PC-9 (cell line): Measurements from ENCODE around the gene HPS1. TPM values are rescaled to one million over a fixed set of nuclear protein-coding genes. Genes with fewer than 3 reads are reported as not detected.

Source experiments
- BruUV-seq: library from RNA; stranded (reverse); fragments of 400-500 nt; replicated peaks from 2 replicates; lab custom pipeline; 2021; lab: Mats Ljungman, UMichigan
- CTCF ChIA-PET: fragments of 300-600 bp; sonication (Branson Sonifier 250); formaldehyde crosslinking; loops from one replicate; lab custom pipeline; 2022; ENCODE audit warnings: antibody characterized with exemption; lab: Charles Lee
- POLR2A ChIA-PET: fragments of 300-600 bp; sonication (Branson Sonifier 250); formaldehyde crosslinking; loops from one replicate; lab custom pipeline; 2022; ENCODE audit warnings: antibody characterized with exemption; ENCODE audit not compliant: unreplicated experiment; lab: Charles Lee
- DNase-seq, 2 experiments: peaks; one replicate each; pipeline versions ENCODE4 v3.0.0 to v3.0.0-alpha.2; 2015 to 2022; ENCODE audit warnings: mixed read lengths in 1 of 2
- H2AFZ ChIP-seq: fragments of 200-600 bp; sonication (generic); 2 replicates; pipeline ENCODE4 v1.8.1; 2017; ENCODE audit warnings: antibody characterized with exemption
- H3F3A ChIP-seq: fragments of 200-600 bp; sonication (generic); 2 replicates; pipeline ENCODE4 v1.8.1; 2017; ENCODE audit warnings: antibody characterized with exemption, mild to moderate bottlenecking, low read depth; ENCODE audit not compliant: insufficient read depth
- H3K27ac ChIP-seq: fragments of 200-600 bp; sonication (generic); 2 replicates; pipeline ENCODE4 v1.6.1; 2016; ENCODE audit warnings: mixed run types
- H3K27me3 ChIP-seq: fragments of 200-600 bp; sonication (generic); 2 replicates; pipeline ENCODE4 v1.6.1; 2016; ENCODE audit warnings: low read depth, mixed run types; ENCODE audit not compliant: insufficient read depth
- H3K36me3 ChIP-seq: fragments of 200-600 bp; sonication (generic); 2 replicates; pipeline ENCODE4 v1.6.1; 2016; ENCODE audit warnings: low read depth, mixed run types
- H3K4me1 ChIP-seq: fragments of 200-600 bp; sonication (generic); replicated peaks from 2 replicates; pipeline ENCODE4 v1.6.1; 2016; ENCODE audit warnings: mixed run types; ENCODE audit not compliant: insufficient read depth
- H3K4me2 ChIP-seq: fragments of 200-600 bp; sonication (generic); 2 replicates; pipeline ENCODE4 v1.6.1; 2017; ENCODE audit warnings: mixed run types
- H3K4me3 ChIP-seq: fragments of 200-600 bp; sonication (generic); 2 replicates; pipeline ENCODE4 v1.6.1; 2016; ENCODE audit warnings: mixed run types
- H3K79me2 ChIP-seq: fragments of 200-600 bp; sonication (generic); 2 replicates; pipeline ENCODE4 v1.6.1; 2017; ENCODE audit warnings: low read depth, mixed run types
- H3K9me2 ChIP-seq: fragments of 200-600 bp; sonication (generic); 2 replicates; pipeline ENCODE4 v1.8.1; 2017; ENCODE audit warnings: mild to moderate bottlenecking; ENCODE audit not compliant: insufficient read depth
- H3K9me3 ChIP-seq: fragments of 200-600 bp; sonication (generic); 2 replicates; pipeline ENCODE4 v1.8.1; 2016; ENCODE audit warnings: low read depth; ENCODE audit not compliant: insufficient read depth
- H4K20me1 ChIP-seq: fragments of 200-600 bp; sonication (generic); 2 replicates; pipeline ENCODE4 v1.8.1; 2017; ENCODE audit not compliant: insufficient read depth
- EZH2 ChIP-seq: fragments of 200-600 bp; sonication (generic); IDR thresholded peaks from 2 replicates; pipeline ENCODE4 v1.8.0; 2017; ENCODE audit warnings: antibody characterized with exemption, low read depth
- intact Hi-C: fragments of 100-400 bp; cut with micrococcal nuclease; formaldehyde crosslinking; loops from one replicate; pipeline ENCODE4 v1.10.0; 2022; ENCODE audit not compliant: unreplicated experiment
- total RNA-seq: library from RNA; stranded (reverse); gene quantifications from 2 replicates; pipeline ENCODE4 v1.2.3, GENCODE V29; 2021
- TF ChIP-seq, protein P1 (sequence below): fragments of 200-600 bp; sonication (generic); conservative IDR thresholded peaks from 2 replicates; pipeline ENCODE4 v1.6.1; 2017; ENCODE audit warnings: mixed run types, antibody characterized with exemption, mild to moderate bottlenecking, moderate library complexity

The HPS1 gene
- total RNA-seq, 1 experiment from 2014 or later: 43.2 TPM

DNA sequence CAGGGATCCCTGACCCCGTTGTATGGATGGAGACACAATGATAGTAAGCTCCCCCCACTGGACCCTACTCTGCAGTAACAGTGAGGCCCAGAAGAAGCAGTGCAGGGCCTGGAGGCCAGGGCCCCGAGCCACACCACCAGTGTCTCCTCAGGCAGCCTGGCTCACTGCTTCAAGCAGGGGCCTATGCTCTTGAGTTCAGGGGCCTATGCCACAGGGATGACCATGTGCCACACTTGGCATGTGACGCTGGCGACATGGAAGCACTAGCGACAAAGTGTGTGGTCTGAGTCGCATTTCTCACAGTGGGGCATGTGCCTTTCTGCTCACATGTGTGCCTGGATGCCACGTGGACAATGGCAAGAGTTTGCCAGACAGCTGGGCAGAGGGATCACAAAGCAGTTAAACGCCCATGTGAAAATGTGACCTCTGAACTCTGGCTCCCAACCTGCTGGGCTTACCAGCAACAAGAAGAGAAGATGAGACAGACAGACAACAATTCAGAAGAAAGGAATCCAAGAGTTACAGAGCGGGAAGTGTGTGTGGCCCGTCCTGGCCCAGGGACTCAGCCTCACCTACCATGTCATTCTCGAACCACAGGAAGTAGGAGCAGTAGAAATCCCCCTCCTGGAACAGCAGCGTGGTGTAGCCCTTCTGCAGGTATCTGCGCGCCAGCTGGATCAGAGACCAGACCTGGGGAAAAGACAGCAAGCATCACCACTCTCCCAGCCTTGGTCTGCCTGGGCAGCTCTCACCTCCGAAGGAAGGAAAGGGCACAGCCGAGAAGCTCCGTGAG lies 27.1 kb downstream of the HPS1 start:
- no peaks in the 10 kb centered on the region for H3K9me2 ChIP-seq
- intact Hi-C loops: loop anchor here (5.0 kb wide), 1 partner anchor 107 kb away; no protein-coding TSS in a partner anchor
- H3K9me3 ChIP-seq: no peaks in the 10 kb centered on the region
- no peak overlapping the region for H2AFZ ChIP-seq
- no peak overlapping the region for H3K4me3 ChIP-seq
- no peaks in the 10 kb centered on the region for H3F3A ChIP-seq
- H3K4me1 ChIP-seq: peaks cover 9% of the 10 kb centered on the region
- H3K4me2 ChIP-seq: no peak overlapping the region
- ChIA-PET POLR2A (no interaction called here), CTCF (no interaction called here)
- BruUV-seq: no TSS peak
- H4K20me1 ChIP-seq: no peaks in the 10 kb centered on the region
- no peaks in the 10 kb centered on the region for H3K27me3 ChIP-seq
- peaks cover 2% of the 10 kb centered on the region; the same call in 1 of the 2 replicates for H3K79me2 ChIP-seq
- H3K36me3 ChIP-seq: no peaks in the 10 kb centered on the region
- H3K27ac ChIP-seq: no peak overlapping the region
- no peak for TF ChIP-seq EZH2
- TF ChIP-seq, protein P1, sequence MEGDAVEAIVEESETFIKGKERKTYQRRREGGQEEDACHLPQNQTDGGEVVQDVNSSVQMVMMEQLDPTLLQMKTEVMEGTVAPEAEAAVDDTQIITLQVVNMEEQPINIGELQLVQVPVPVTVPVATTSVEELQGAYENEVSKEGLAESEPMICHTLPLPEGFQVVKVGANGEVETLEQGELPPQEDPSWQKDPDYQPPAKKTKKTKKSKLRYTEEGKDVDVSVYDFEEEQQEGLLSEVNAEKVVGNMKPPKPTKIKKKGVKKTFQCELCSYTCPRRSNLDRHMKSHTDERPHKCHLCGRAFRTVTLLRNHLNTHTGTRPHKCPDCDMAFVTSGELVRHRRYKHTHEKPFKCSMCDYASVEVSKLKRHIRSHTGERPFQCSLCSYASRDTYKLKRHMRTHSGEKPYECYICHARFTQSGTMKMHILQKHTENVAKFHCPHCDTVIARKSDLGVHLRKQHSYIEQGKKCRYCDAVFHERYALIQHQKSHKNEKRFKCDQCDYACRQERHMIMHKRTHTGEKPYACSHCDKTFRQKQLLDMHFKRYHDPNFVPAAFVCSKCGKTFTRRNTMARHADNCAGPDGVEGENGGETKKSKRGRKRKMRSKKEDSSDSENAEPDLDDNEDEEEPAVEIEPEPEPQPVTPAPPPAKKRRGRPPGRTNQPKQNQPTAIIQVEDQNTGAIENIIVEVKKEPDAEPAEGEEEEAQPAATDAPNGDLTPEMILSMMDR: no peak
- DNase-seq: no peak

DNA sequence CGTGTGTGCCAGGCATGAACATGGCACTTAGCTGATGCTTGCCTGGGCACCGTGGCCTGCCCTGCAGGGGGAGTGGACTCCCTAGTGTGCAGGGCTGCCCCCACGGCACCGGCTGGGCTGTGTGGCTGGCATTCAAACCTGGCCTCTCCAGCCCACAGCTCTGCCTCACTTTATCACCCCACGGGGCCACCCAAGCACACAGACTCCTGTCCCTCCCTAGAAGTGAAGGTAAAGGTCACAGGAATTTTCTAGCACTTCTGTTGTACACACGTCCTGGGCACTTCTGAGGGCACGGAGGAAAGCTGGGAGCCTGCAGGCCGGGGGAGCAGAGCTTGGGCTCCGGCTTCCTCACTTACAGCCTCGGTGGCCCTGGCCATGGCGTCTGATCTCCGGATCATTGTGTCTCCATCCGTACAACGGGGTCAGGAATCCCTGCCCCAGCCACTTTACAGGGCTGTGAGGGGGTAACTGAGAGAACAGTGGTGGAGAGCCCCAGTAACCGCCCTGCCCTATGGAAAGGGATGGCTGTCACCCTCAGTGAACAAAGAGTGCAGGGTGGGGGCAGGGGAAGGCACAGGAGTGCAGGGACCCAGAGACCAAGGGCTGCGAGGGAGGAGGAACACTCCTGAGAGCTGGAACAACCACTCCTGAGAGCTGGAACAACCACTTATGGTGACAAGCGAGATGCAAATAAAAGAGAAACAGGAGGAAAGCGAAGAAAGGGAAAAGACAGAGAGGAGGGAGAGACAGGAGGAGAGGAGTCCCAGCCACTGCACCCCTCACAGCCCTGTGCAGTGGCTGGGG lies 27.9 kb downstream of the HPS1 start:
- peaks cover 9% of the 10 kb centered on the region for H3K4me1 ChIP-seq
- H3K27me3 ChIP-seq: no peaks in the 10 kb centered on the region
- H3K4me2 ChIP-seq: no peak overlapping the region
- H3F3A ChIP-seq: no peaks in the 10 kb centered on the region
- H4K20me1 ChIP-seq: no peaks in the 10 kb centered on the region
- H3K4me3 ChIP-seq: no peak overlapping the region
- no peak overlapping the region for H3K27ac ChIP-seq
- H3K9me2 ChIP-seq: no peaks in the 10 kb centered on the region
- no peaks in the 10 kb centered on the region for H3K36me3 ChIP-seq
- no TSS peak for BruUV-seq
- H3K9me3 ChIP-seq: no peaks in the 10 kb centered on the region
- no peak for DNase-seq
- peaks cover 10% of the 10 kb centered on the region for H3K79me2 ChIP-seq
- CTCF ChIA-PET: no interaction called here
- POLR2A ChIA-PET: no interaction called here
- no peak overlapping the region for H2AFZ ChIP-seq
- intact Hi-C loops: loop anchor here (5.0 kb wide), 1 partner anchor 107 kb away; no protein-coding TSS in a partner anchor
- TF ChIP-seq, protein P1: no peak
- TF ChIP-seq EZH2: no peak

DNA sequence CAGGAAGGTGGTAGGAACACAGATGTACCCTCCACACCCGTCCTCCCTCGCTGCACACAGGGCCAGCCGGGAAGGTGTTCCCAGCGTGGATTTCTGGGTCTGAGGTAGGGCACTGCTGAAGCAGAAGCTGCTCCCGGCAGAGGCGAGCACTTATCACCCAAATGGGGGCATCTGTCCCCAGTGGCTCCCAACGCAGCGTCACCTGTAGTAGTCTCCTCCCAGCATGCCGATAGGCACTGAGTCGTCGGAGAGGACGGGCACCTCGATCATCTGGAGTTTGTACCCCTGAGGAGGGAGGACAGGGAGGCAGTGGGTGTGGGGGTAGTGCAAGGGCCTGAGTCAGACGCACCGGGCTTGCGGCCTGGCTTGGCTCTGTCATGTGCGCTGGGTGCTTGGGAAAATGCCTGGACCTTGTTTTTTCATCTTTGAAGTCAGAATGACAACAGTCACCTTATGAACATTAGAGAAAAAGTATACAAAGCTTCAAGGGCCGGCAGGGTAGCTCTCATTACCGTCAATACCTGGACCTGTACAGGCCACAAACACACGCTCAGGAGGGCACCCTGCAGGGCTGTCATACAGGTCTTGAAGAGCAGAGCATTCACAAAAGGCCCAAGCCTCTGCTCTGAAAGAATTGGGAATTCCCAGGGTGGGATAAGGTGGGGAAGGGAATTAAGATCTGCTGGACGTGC lies 28.6 kb downstream of the HPS1 start:
- H3K4me3 ChIP-seq: no peak overlapping the region
- H3K27me3 ChIP-seq: no peaks in the 10 kb centered on the region
- H3K4me1 ChIP-seq: peaks cover 9% of the 10 kb centered on the region
- no peak for DNase-seq
- H3K27ac ChIP-seq: no peak overlapping the region
- no peak for TF ChIP-seq EZH2
- TF ChIP-seq, protein P1: no peak
- H3K36me3 ChIP-seq: no peaks in the 10 kb centered on the region
- CTCF ChIA-PET: no interaction called here
- H3K4me2 ChIP-seq: no peak overlapping the region
- intact Hi-C loops: loop anchor here (5.0 kb wide), 1 partner anchor 106 kb away; no protein-coding TSS in a partner anchor
- no TSS peak for BruUV-seq
- H3K79me2 ChIP-seq: peaks cover 10% of the 10 kb centered on the region
- no peaks in the 10 kb centered on the region for H3F3A ChIP-seq
- POLR2A ChIA-PET: no interaction called here
- no peaks in the 10 kb centered on the region for H3K9me3 ChIP-seq
- H2AFZ ChIP-seq: no peak overlapping the region
- no peaks in the 10 kb centered on the region for H4K20me1 ChIP-seq
- no peaks in the 10 kb centered on the region for H3K9me2 ChIP-seq
